C4-2B (cell line): ENCODE data around the gene TBC1D10A.

Source experiments
- CTCF ChIP-seq: fragments of 450-650 bp; conservative IDR thresholded peaks from 2 replicates; pipeline ENCODE4 v1.5.1; 2017; ENCODE audit warnings: mild to moderate bottlenecking
- ZFX ChIP-seq: fragments of 450-650 bp; IDR thresholded peaks from 2 replicates; pipeline ENCODE4 v1.6.1; 2017

- TF ChIP-seq CTCF, result no peak
- no peak for TF ChIP-seq ZFX
Observed at GRCh38 chr22:30325724-30326254, 952 bp downstream of the TBC1D10A start.
